ENCODE results near the gene NRP1. TPM values are rescaled to one million over a fixed set of nuclear protein-coding genes. Genes with fewer than 3 reads are reported as not detected.
"Not testable (repeated sequence)": the region's sequence is repeated elsewhere in the genome, so short reads cannot be mapped to it uniquely, and the experiment has no call there.

NRP1 gene
- total RNA-seq, 6 experiments from 2014 or later = 14.7 to 61.7 (median 29.5) TPM

- 36% methylated on average over 9 of the region's 9 CpGs for WGBS (ENCODE audit: insufficient coverage, low coverage, low lambda C conversion rate, missing lambda C conversion rate)
- H3K4me1 ChIP-seq = peaks cover 0 to 30% (median 0%) of the 10 kb centered on the region in 4 donors
- no peak for TF ChIP-seq POLR2A (IDR thresholded peaks at IDR 0.05)
- TF ChIP-seq CTCF (IDR thresholded peaks at IDR 0.05) = no peak
- no peak overlapping the region for H3K4me3 ChIP-seq
- no peak for DNase-seq
- intact Hi-C loops (cut with DNase I) = no loop called here
- H3K36me3 ChIP-seq = no peaks in the 10 kb centered on the region
- no peaks in the 10 kb centered on the region for H3K27me3 ChIP-seq
- H3K9me3 ChIP-seq = no peaks in the 10 kb centered on the region
- ATAC-seq = peak; percentile 38 to 67 (median 58)
- H3K27ac ChIP-seq = peak overlapping the region in 2 of 3 donors; percentile 1 to 3
Observed at GRCh38 chr10:33301097-33301789, 33.2 kb downstream of the NRP1 start.

- H3K36me3 ChIP-seq; H3K27me3 ChIP-seq; H3K27ac ChIP-seq; intact Hi-C loops (cut with DNase I); H3K9me3 ChIP-seq; DNase-seq; ATAC-seq; H3K4me3 ChIP-seq: not testable (repeated sequence)
- H3K4me1 ChIP-seq = peaks cover 0 to 30% (median 0%) of the 10 kb centered on the region in 4 donors
- WGBS (ENCODE audit: insufficient coverage, low coverage, low lambda C conversion rate, missing lambda C conversion rate) = 69% methylated on average over 2 of the region's 3 CpGs
Observed at GRCh38 chr10:33300544-33300943, 33.9 kb downstream of the NRP1 start.

GRCh38 chr10:33298893-33299292 lies 35.6 kb downstream of the NRP1 start:
- Histone ChIP-seq H3K4me1 (peaks cover 0 to 30% (median 0%) of the 10 kb centered on the region in 4 donors), H3K36me3 (no peaks in the 10 kb centered on the region), H3K9me3 (no peaks in the 10 kb centered on the region), H3K4me3 (no peak overlapping the region), H3K27me3 (no peaks in the 10 kb centered on the region), H3K27ac (no peak overlapping the region)
- ATAC-seq (no peak), DNase-seq (no peak)
- no peak for TF ChIP-seq POLR2A (IDR thresholded peaks at IDR 0.05)
- TF ChIP-seq CTCF (IDR thresholded peaks at IDR 0.05) = no peak
- WGBS (ENCODE audit: insufficient coverage, low coverage, low lambda C conversion rate, missing lambda C conversion rate) = 81% methylated on average over 2 of the region's 2 CpGs
- intact Hi-C loops (cut with DNase I) = no loop called here

- 84% methylated on average over 6 of the region's 6 CpGs for WGBS (ENCODE audit: insufficient coverage, low coverage, low lambda C conversion rate, missing lambda C conversion rate)
- intact Hi-C loops (cut with DNase I) = no loop called here
- TF ChIP-seq POLR2A (IDR thresholded peaks at IDR 0.05) = no peak
- no peak for TF ChIP-seq CTCF (IDR thresholded peaks at IDR 0.05)
- Histone ChIP-seq H3K27me3 (no peaks in the 10 kb centered on the region), H3K27ac (no peak overlapping the region), H3K4me1 (peaks cover 0 to 30% (median 0%) of the 10 kb centered on the region in 4 donors), H3K36me3 (no peaks in the 10 kb centered on the region), H3K4me3 (no peak overlapping the region), H3K9me3 (no peaks in the 10 kb centered on the region)
- ATAC-seq (no peak), DNase-seq (no peak)
Observed at GRCh38 chr10:33298110-33298509, 36.4 kb downstream of the NRP1 start.

- 49% methylated on average over 2 of the region's 2 CpGs for WGBS (ENCODE audit: insufficient coverage, low coverage, low lambda C conversion rate, missing lambda C conversion rate)
- no peak for ATAC-seq
- Histone ChIP-seq H3K4me1 (peaks cover 0 to 32% (median 5%) of the 10 kb centered on the region in 4 donors), H3K27ac (no peak overlapping the region), H3K36me3 (no peaks in the 10 kb centered on the region), H3K27me3 (no peaks in the 10 kb centered on the region), H3K4me3 (no peak overlapping the region), H3K9me3 (no peaks in the 10 kb centered on the region)
- DNase-seq = no peak
- TF ChIP-seq CTCF (IDR thresholded peaks at IDR 0.05) = no peak
- no peak for TF ChIP-seq POLR2A (IDR thresholded peaks at IDR 0.05)
- intact Hi-C loops (cut with DNase I) = no loop called here
Observed at GRCh38 chr10:33295851-33296250, 38.6 kb downstream of the NRP1 start.
